Upper lobe of left lung (tissue), 4 donors: ENCODE measurements around the gene CATSPERE.

ENCODE experiments used
- CTCF ChIP-seq, 6 experiments: fragments of 450-650 bp in 4 of 6; fragments of 200-600 bp in 2 of 6; sonication (generic) in 2 of 6; IDR thresholded peaks; one replicate each; pipeline ENCODE4 v1.5.1; 2016 to 2019; ENCODE audit warnings: antibody characterized with exemption in 6 of 6
- EP300 ChIP-seq, 4 donors: sonication (generic); formaldehyde crosslinking; IDR thresholded peaks; one replicate each; pipeline ENCODE4 v1.5.1; 2017; ENCODE audit warnings: antibody characterized with exemption in 4 of 4, control low read depth in 2 of 4

- TF ChIP-seq CTCF (IDR thresholded peaks at IDR 0.05) (no peak), EP300 (IDR thresholded peaks at IDR 0.05) (no peak)
Measured at GRCh38 chr1:244502630-244503029, 41.6 kb downstream of the CATSPERE start.
